ENCODE data around the gene TBCE.

TBCE gene, protein sequence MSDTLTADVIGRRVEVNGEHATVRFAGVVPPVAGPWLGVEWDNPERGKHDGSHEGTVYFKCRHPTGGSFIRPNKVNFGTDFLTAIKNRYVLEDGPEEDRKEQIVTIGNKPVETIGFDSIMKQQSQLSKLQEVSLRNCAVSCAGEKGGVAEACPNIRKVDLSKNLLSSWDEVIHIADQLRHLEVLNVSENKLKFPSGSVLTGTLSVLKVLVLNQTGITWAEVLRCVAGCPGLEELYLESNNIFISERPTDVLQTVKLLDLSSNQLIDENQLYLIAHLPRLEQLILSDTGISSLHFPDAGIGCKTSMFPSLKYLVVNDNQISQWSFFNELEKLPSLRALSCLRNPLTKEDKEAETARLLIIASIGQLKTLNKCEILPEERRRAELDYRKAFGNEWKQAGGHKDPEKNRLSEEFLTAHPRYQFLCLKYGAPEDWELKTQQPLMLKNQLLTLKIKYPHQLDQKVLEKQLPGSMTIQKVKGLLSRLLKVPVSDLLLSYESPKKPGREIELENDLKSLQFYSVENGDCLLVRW

GRCh38 chr1:235367000-235367908 lies at the start of gene TBCE:
TBCE (plus strand) TSS chr1:235367427; CDS start chr1:235380050, 12,623 bp downstream.
- peak within 1 kb of the TSS; percentile 90 for H3K27ac ChIP-seq
- TF ChIP-seq CTCF (IDR thresholded peaks at IDR 0.05) (0 out of 2 replicates have a peak, but pooled peaks have one; percentile 22), ZFX (IDR thresholded peaks at IDR 0.05; ENCODE audit: borderline replicate concordance) (no peak)

GRCh38 chr1:235319255-235319654 lies 48.0 kb upstream of the TBCE start:
- TF ChIP-seq ZFX (IDR thresholded peaks at IDR 0.05; ENCODE audit: borderline replicate concordance) = no peak
- no peak for TF ChIP-seq CTCF (IDR thresholded peaks at IDR 0.05)
- H3K27ac ChIP-seq = no peak overlapping the region

- TF ChIP-seq ZFX (IDR thresholded peaks at IDR 0.05; ENCODE audit: borderline replicate concordance) = no peak
- no peak for TF ChIP-seq CTCF (IDR thresholded peaks at IDR 0.05)
- H3K27ac ChIP-seq = no peak overlapping the region
These were observed 46.6 kb upstream of the TBCE start for GRCh38 chr1:235320521-235321179.

GRCh38 chr1:235324296-235324695 lies 42.9 kb upstream of the TBCE start:
- no peak overlapping the region for H3K27ac ChIP-seq
- TF ChIP-seq CTCF (IDR thresholded peaks at IDR 0.05) = no peak

GRCh38 chr1:235325139-235325538 lies 42.1 kb upstream of the TBCE start:
- H3K27ac ChIP-seq = no peak overlapping the region
- TF ChIP-seq ZFX (IDR thresholded peaks at IDR 0.05; ENCODE audit: borderline replicate concordance) (no peak), CTCF (IDR thresholded peaks at IDR 0.05) (no peak)

- TF ChIP-seq ZFX (IDR thresholded peaks at IDR 0.05; ENCODE audit: borderline replicate concordance) = no peak
- TF ChIP-seq CTCF (IDR thresholded peaks at IDR 0.05) = no peak
- no peak overlapping the region for H3K27ac ChIP-seq
These were observed 41.4 kb upstream of the TBCE start for GRCh38 chr1:235325854-235326253.

All from 22Rv1 (cell line).